IMR-90 (cell line): ENCODE measurements around the gene TMEM263.
"Not testable (repeated sequence)": the region's sequence is repeated elsewhere in the genome, so short reads cannot be mapped to it uniquely, and the experiment has no call there.

Experiments
- BHLHE40 ChIP-seq: fragments of 150-350 bp; IDR thresholded peaks from 2 replicates; pipeline ENCODE4 v1.6.1; 2016; ENCODE audit warnings: mild to moderate bottlenecking, low read depth, low read length
- CEBPB ChIP-seq: IDR thresholded peaks from 2 replicates; pipeline ENCODE4 v1.6.1; 2012; ENCODE audit warnings: low read depth, low read length, improper control_type of control experiment
- CHD1 ChIP-seq: IDR thresholded peaks from 2 replicates; pipeline ENCODE4 v1.6.1; 2012; ENCODE audit warnings: low read depth, low read length, improper control_type of control experiment
- ELK1 ChIP-seq: fragments of 150-350 bp; IDR thresholded peaks from 2 replicates; pipeline ENCODE4 v1.6.1; 2016; ENCODE audit warnings: low read depth, mild to moderate bottlenecking, low read length, moderate library complexity, borderline replicate concordance
- FOS ChIP-seq: fragments of 150-350 bp; IDR thresholded peaks from 2 replicates; pipeline ENCODE4 v1.6.1; 2016; ENCODE audit warnings: low read depth, low read length
- MAFK ChIP-seq: IDR thresholded peaks from 2 replicates; pipeline ENCODE4 v1.6.1; 2012; ENCODE audit warnings: low read depth, low read length, improper control_type of control experiment
- MAZ ChIP-seq: IDR thresholded peaks from 2 replicates; pipeline ENCODE4 v1.6.1; 2012; ENCODE audit warnings: low read depth, mild to moderate bottlenecking, low read length, improper control_type of control experiment, moderate library complexity, borderline replicate concordance
- NFE2L2 ChIP-seq: fragments of 150-350 bp; IDR thresholded peaks from 2 replicates; pipeline ENCODE4 v1.6.1; 2016; ENCODE audit warnings: low read depth, mild to moderate bottlenecking, low read length
- POLR2A ChIP-seq: IDR thresholded peaks from 2 replicates; pipeline ENCODE4 v1.6.1; 2012; ENCODE audit warnings: mild to moderate bottlenecking, low read depth, low read length
- RAD21 ChIP-seq: IDR thresholded peaks from 2 replicates; pipeline ENCODE4 v1.6.1; 2012; ENCODE audit warnings: low read length, improper control_type of control experiment
- RFX5 ChIP-seq: IDR thresholded peaks from 2 replicates; pipeline ENCODE4 v1.8.0; 2012; ENCODE audit warnings: low read depth, mild to moderate bottlenecking, low read length, moderate library complexity
- SMC3 ChIP-seq: fragments of 150-350 bp; IDR thresholded peaks from 2 replicates; pipeline ENCODE4 v1.6.1; 2016; ENCODE audit warnings: low read depth, mild to moderate bottlenecking, antibody characterized with exemption, low read length, moderate library complexity
- USF2 ChIP-seq: fragments of 150-350 bp; IDR thresholded peaks from 2 replicates; pipeline ENCODE4 v1.6.1; 2017; ENCODE audit warnings: mild to moderate bottlenecking, antibody characterized with exemption, low read length, low read depth
- TF ChIP-seq, protein P1 (sequence below): conservative IDR thresholded peaks from 2 replicates; pipeline ENCODE4 v1.5.1; 2012; ENCODE audit warnings: mild to moderate bottlenecking, low read depth, low read length, improper control_type of control experiment

GRCh38 chr12:106921976-106922375 is 33.7 kb upstream of the TMEM263 start:
- TF ChIP-seq, protein P1, sequence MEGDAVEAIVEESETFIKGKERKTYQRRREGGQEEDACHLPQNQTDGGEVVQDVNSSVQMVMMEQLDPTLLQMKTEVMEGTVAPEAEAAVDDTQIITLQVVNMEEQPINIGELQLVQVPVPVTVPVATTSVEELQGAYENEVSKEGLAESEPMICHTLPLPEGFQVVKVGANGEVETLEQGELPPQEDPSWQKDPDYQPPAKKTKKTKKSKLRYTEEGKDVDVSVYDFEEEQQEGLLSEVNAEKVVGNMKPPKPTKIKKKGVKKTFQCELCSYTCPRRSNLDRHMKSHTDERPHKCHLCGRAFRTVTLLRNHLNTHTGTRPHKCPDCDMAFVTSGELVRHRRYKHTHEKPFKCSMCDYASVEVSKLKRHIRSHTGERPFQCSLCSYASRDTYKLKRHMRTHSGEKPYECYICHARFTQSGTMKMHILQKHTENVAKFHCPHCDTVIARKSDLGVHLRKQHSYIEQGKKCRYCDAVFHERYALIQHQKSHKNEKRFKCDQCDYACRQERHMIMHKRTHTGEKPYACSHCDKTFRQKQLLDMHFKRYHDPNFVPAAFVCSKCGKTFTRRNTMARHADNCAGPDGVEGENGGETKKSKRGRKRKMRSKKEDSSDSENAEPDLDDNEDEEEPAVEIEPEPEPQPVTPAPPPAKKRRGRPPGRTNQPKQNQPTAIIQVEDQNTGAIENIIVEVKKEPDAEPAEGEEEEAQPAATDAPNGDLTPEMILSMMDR: not testable (repeated sequence)
- not testable (repeated sequence) for TF ChIP-seq ELK1, CEBPB, POLR2A, MAZ, NFE2L2, RAD21, MAFK, SMC3, CHD1, FOS, RFX5, USF2, BHLHE40
